GM19043 (cell line): ENCODE measurements around the gene LRRC71.

Experiments
- ATAC-seq: cut with Tn5 transposase; IDR thresholded peaks from one replicate; pipeline ENCODE4 v1.9.1; 2021; ENCODE audit warnings: low read depth; ENCODE audit not compliant: unreplicated experiment

Gene LRRC71

GRCh38 chr1:156889802-156890580 lies 30.4 kb upstream of the LRRC71 start:
- ATAC-seq = no peak

- ATAC-seq = peak; percentile 81
These were observed 28.0 kb upstream of the LRRC71 start for GRCh38 chr1:156892190-156893047.

GRCh38 chr1:156893048-156893953 lies 27.1 kb upstream of the LRRC71 start, which contains the start of gene PEAR1:
TSS of gene PEAR1 (plus strand) at chr1:156893718. CDS start at chr1:156903927, 10,209 bp downstream.
- ATAC-seq = no peak

GRCh38 chr1:156894001-156894400 lies 26.4 kb upstream of the LRRC71 start:
- no peak for ATAC-seq

GRCh38 chr1:156894711-156895454 lies 25.5 kb upstream of the LRRC71 start:
- no peak for ATAC-seq

GRCh38 chr1:156895455-156895812 lies 25.0 kb upstream of the LRRC71 start:
- no peak for ATAC-seq

GRCh38 chr1:156895927-156896326 lies 24.5 kb upstream of the LRRC71 start:
- ATAC-seq = no peak

GRCh38 chr1:156896490-156897033 lies 23.9 kb upstream of the LRRC71 start:
- ATAC-seq = no peak

GRCh38 chr1:156897078-156897825 lies 23.2 kb upstream of the LRRC71 start:
- no peak for ATAC-seq

GRCh38 chr1:156898161-156898566 lies 22.3 kb upstream of the LRRC71 start:
- no peak for ATAC-seq

- ATAC-seq = no peak
These were observed 21.3 kb upstream of the LRRC71 start for GRCh38 chr1:156898971-156899664.

GRCh38 chr1:156899956-156900718 lies 20.3 kb upstream of the LRRC71 start:
- ATAC-seq = no peak

- no peak for ATAC-seq
These were observed 19.4 kb upstream of the LRRC71 start for GRCh38 chr1:156900896-156901589.

GRCh38 chr1:156901590-156901900 lies 18.9 kb upstream of the LRRC71 start:
- ATAC-seq = no peak

- no peak for ATAC-seq
These were observed 18.2 kb upstream of the LRRC71 start for GRCh38 chr1:156901966-156902915.
